Measurements from ENCODE around the gene KCNIP4. TPM values are rescaled to one million over a fixed set of nuclear protein-coding genes. Genes with fewer than 3 reads are reported as not detected.

Gene KCNIP4
- total and polyA plus RNA-seq, 12 donors, result 0.15 TPM; not detected in 11

GRCh38 chr4:21457086-21457840 lies 491.3 kb downstream of the KCNIP4 start:
- TF ChIP-seq CTCF (IDR thresholded peaks at IDR 0.05), result no peak
- peaks cover 0 to 12% (median 0%) of the 10 kb centered on the region in 11 donors for H3K9me3 ChIP-seq
- H3K36me3 ChIP-seq, result no peaks in the 10 kb centered on the region
- no peak overlapping the region for H3K27ac ChIP-seq
- H3K4me1 ChIP-seq, result no peaks in the 10 kb centered on the region
- H3K27me3 ChIP-seq, result no peaks in the 10 kb centered on the region
- 69 to 72% methylated on average over 6 of the region's 6 CpGs for WGBS, 2 donors
- ATAC-seq (no peak), DNase-seq (no peak)
- no peak overlapping the region for H3K4me3 ChIP-seq
- intact Hi-C loops (cut with DNase I), result no loop called here

- Histone ChIP-seq H3K4me1 (no peaks in the 10 kb centered on the region), H3K9me3 (no peaks in the 10 kb centered on the region), H3K27me3 (no peaks in the 10 kb centered on the region), H3K27ac (no peak overlapping the region), H3K36me3 (no peaks in the 10 kb centered on the region), H3K4me3 (no peak overlapping the region)
- DNase-seq (no peak), ATAC-seq (no peak)
- 35 to 46% methylated on average over 1 of the region's 1 CpG for WGBS, 2 donors
- intact Hi-C loops (cut with DNase I), result no loop called here
- TF ChIP-seq CTCF (IDR thresholded peaks at IDR 0.05), result no peak
Observed at GRCh38 chr4:21454831-21455230, 493.7 kb downstream of the KCNIP4 start.

- Histone ChIP-seq H3K36me3 (no peaks in the 10 kb centered on the region), H3K27ac (no peak overlapping the region), H3K27me3 (no peaks in the 10 kb centered on the region), H3K9me3 (no peaks in the 10 kb centered on the region), H3K4me3 (no peak overlapping the region), H3K4me1 (no peaks in the 10 kb centered on the region)
- no peak for DNase-seq
- ATAC-seq, result no peak
- intact Hi-C loops (cut with DNase I), result no loop called here
- no peak for TF ChIP-seq CTCF (IDR thresholded peaks at IDR 0.05)
- 54 to 60% methylated on average over 4 of the region's 4 CpGs for WGBS, 2 donors
Observed at GRCh38 chr4:21454201-21454600, 494.4 kb downstream of the KCNIP4 start.

- intact Hi-C loops (cut with DNase I), result no loop called here
- Histone ChIP-seq H3K27ac (no peak overlapping the region), H3K9me3 (peaks cover 0 to 9% (median 0%) of the 10 kb centered on the region in 11 donors), H3K4me1 (no peaks in the 10 kb centered on the region), H3K36me3 (no peaks in the 10 kb centered on the region), H3K4me3 (no peak overlapping the region), H3K27me3 (no peaks in the 10 kb centered on the region)
- TF ChIP-seq CTCF (IDR thresholded peaks at IDR 0.05), result no peak
- no peak for DNase-seq
- no peak for ATAC-seq
Observed at GRCh38 chr4:21452931-21453330, 495.6 kb downstream of the KCNIP4 start.

Measured in heart right ventricle (tissue), 16 donors.